Endothelial cell of coronary artery (primary cell): ENCODE results near the gene LGALS9. TPM values are rescaled to one million over a fixed set of nuclear protein-coding genes. Genes with fewer than 3 reads are reported as not detected.

Experiments used
- total RNA-seq: library from RNA; depleted of rRNA; stranded (reverse); fragments of >200 nt; gene quantifications from 2 replicates; pipeline ENCODE4 v1.2.3, GENCODE V29; 2014

The LGALS9 gene
- 6.9 and 11.4 TPM in 2 replicates for total RNA-seq

GRCh38 chr17:27630607-27631410, at the start of gene LGALS9:
Gene LGALS9 (plus strand): TSS chr17:27631188. CDS start chr17:27631266, 78 bp downstream.

Other genes with a start within 250 kb of the LGALS9 start
- 14.9 and 27.5 TPM in 2 replicates for gene KSR1, start 174.7 kb upstream of the LGALS9 start, total RNA-seq
- gene NOS2, start 169.3 kb downstream of the LGALS9 start, total RNA-seq = under 0.01 TPM in 1 of 2 replicates, not detected in the other